ENCODE data around the gene NOD1. TPM values are rescaled to one million over a fixed set of nuclear protein-coding genes. Genes with fewer than 3 reads are reported as not detected.

The NOD1 gene
- total RNA-seq, 1 donor from 2014 or later = 4.2 TPM

GRCh38 chr7:30379741-30380140, 98.8 kb downstream of the NOD1 start:
- Histone ChIP-seq H3K4me3 (ENCODE audit: low read depth, low read length) (no peak overlapping the region), H3K27me3 (ENCODE audit: control insufficient read depth, insufficient read depth, low read length) (no peaks in the 10 kb centered on the region), H3K36me3 (ENCODE audit: control insufficient read depth, insufficient read depth, low read length) (no peaks in the 10 kb centered on the region)
- TF ChIP-seq, protein P1, sequence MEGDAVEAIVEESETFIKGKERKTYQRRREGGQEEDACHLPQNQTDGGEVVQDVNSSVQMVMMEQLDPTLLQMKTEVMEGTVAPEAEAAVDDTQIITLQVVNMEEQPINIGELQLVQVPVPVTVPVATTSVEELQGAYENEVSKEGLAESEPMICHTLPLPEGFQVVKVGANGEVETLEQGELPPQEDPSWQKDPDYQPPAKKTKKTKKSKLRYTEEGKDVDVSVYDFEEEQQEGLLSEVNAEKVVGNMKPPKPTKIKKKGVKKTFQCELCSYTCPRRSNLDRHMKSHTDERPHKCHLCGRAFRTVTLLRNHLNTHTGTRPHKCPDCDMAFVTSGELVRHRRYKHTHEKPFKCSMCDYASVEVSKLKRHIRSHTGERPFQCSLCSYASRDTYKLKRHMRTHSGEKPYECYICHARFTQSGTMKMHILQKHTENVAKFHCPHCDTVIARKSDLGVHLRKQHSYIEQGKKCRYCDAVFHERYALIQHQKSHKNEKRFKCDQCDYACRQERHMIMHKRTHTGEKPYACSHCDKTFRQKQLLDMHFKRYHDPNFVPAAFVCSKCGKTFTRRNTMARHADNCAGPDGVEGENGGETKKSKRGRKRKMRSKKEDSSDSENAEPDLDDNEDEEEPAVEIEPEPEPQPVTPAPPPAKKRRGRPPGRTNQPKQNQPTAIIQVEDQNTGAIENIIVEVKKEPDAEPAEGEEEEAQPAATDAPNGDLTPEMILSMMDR (IDR thresholded peaks at IDR 0.05; ENCODE audit: insufficient read depth, low read length, severe bottlenecking) = no peak
- no peak for DNase-seq (ENCODE audit: low read depth)
- FAIRE-seq = no peak

DNA sequence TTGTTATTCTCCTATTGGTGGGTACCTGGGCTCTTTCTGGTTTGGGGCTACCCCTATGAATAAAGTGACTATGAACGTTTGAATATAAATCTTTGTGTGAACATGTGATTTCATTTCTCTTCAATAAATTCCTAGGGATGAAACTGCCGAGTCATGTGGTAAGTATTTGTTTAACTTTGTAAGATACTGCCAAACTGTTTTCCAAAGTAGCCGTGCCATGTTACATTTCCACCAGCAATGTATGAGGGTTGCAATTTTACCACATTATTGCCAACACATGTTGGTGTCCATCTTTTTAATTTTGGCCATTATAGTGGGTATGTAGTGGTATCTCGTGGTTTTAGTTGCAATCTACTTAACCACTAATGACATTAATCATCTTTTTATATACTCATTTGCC, 99.5 kb downstream of the NOD1 start:
- TF ChIP-seq, protein P1 (IDR thresholded peaks at IDR 0.05; ENCODE audit: insufficient read depth, low read length, severe bottlenecking) = no peak
- Histone ChIP-seq H3K4me3 (ENCODE audit: low read depth, low read length) (no peak overlapping the region), H3K27me3 (ENCODE audit: control insufficient read depth, insufficient read depth, low read length) (no peaks in the 10 kb centered on the region), H3K36me3 (ENCODE audit: control insufficient read depth, insufficient read depth, low read length) (no peaks in the 10 kb centered on the region)
- no peak for FAIRE-seq
- no peak for DNase-seq (ENCODE audit: low read depth)

- TF ChIP-seq, protein P1 (IDR thresholded peaks at IDR 0.05; ENCODE audit: insufficient read depth, low read length, severe bottlenecking) = no peak
- H3K36me3 ChIP-seq (ENCODE audit: control insufficient read depth, insufficient read depth, low read length) = no peaks in the 10 kb centered on the region
- H3K27me3 ChIP-seq (ENCODE audit: control insufficient read depth, insufficient read depth, low read length) = no peaks in the 10 kb centered on the region
- DNase-seq (ENCODE audit: low read depth) (no peak), FAIRE-seq (no peak)
- no peak overlapping the region for H3K4me3 ChIP-seq (ENCODE audit: low read depth, low read length)
Measured at GRCh38 chr7:30378275-30378674, 100.3 kb downstream of the NOD1 start.

Other genes starting within 250 kb of the NOD1 start
- gene ZNRF2, start 194.2 kb downstream of the NOD1 start, total RNA-seq = 18.4 and 23.4 TPM in 2 replicates
- 57.9 and 67.8 TPM in 2 replicates for gene GGCT, start 26.0 kb upstream of the NOD1 start, total RNA-seq
- gene GARS1, start 116.1 kb upstream of the NOD1 start, total RNA-seq = 367 and 431 TPM in 2 replicates
- gene CRHR2, start 203.7 kb upstream of the NOD1 start, total RNA-seq = not detected in 2 replicates

Measured in bronchial epithelial cell (primary cell).